GM12875 (cell line): ENCODE data around the gene ZNF579.
A peak's percentile ranks its signal among the peaks of the same experiment; 100 is the strongest.

ENCODE experiments used
- H3K4me3 ChIP-seq: one replicate; pipeline ENCODE4 v1.5.1; 2011; ENCODE audit warnings: low read depth, low read length, control low read depth
- TF ChIP-seq, protein P1 (sequence below): IDR thresholded peaks from 2 replicates; pipeline ENCODE4 v1.5.1; 2011; ENCODE audit warnings: low read depth, mild to moderate bottlenecking, control low read depth, inconsistent platforms, low read length, moderate library complexity, borderline replicate concordance; ENCODE audit not compliant: insufficient read depth

ZNF579 gene

GRCh38 chr19:55603115-55603514, 22.5 kb upstream of the ZNF579 start:
- H3K4me3 ChIP-seq = no peak overlapping the region
- TF ChIP-seq, protein P1, sequence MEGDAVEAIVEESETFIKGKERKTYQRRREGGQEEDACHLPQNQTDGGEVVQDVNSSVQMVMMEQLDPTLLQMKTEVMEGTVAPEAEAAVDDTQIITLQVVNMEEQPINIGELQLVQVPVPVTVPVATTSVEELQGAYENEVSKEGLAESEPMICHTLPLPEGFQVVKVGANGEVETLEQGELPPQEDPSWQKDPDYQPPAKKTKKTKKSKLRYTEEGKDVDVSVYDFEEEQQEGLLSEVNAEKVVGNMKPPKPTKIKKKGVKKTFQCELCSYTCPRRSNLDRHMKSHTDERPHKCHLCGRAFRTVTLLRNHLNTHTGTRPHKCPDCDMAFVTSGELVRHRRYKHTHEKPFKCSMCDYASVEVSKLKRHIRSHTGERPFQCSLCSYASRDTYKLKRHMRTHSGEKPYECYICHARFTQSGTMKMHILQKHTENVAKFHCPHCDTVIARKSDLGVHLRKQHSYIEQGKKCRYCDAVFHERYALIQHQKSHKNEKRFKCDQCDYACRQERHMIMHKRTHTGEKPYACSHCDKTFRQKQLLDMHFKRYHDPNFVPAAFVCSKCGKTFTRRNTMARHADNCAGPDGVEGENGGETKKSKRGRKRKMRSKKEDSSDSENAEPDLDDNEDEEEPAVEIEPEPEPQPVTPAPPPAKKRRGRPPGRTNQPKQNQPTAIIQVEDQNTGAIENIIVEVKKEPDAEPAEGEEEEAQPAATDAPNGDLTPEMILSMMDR = no peak

DNA sequence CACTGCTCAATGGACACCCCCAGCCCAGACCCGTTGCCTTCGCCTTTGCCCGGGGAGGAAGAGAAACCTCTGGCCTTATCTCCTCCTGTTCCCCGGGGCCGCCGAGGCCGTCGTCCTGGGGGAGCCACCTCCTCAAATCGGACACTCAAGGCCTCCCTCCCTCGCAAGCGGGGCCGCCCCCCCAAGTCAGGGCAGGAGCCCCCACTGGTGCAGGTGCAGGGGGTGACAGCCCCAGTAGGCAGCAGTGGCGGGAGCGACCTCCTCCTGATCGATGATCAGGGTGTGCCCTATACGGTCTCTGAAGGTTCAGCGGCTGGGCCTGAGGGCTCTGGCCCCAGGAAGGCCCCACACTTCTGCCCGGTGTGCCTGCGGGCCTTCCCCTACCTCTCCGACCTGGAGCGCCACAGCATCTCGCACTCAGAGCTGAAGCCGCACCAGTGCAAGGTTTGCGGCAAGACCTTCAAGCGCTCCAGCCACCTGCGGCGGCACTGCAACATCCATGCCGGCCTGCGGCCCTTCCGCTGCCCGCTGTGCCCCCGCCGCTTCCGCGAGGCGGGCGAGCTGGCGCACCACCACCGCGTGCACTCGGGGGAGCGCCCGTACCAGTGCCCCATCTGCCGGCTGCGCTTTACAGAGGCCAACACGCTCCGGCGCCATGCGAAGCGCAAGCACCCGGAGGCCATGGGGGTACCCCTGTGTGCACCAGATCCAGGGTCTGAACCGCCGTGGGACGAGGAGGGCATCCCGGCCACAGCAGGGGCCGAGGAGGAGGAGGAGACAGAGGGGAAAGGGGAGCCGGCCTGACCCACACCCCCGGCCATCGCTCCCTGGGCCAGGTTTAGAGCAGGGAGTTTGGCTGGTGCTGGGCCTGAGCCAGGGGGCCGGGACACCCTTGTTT, 21.7 kb upstream of the ZNF579 start:
- TF ChIP-seq, protein P1 = no peak
- H3K4me3 ChIP-seq = no peak overlapping the region

DNA sequence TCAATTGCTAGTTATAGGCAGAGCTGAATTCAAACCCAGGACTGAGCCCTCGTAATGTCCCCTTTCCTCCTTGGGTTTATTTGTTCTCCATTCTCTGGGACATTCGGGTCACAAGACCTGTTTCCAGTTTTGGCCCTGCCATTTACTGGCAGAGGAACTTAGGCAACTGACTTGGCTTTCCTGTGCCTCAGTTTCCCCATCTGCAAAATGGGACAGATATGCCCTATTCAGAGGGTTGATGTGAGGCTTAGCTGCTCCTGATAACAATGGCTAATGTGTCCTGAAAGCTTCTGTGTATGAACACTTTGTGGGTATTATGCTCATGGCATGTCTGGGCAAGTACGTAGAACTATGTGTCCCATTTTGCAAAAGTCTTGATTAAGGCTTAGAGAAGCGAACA, 20.4 kb upstream of the ZNF579 start:
- TF ChIP-seq, protein P1 = no peak
- H3K4me3 ChIP-seq = peak overlapping the region; percentile 95

GRCh38 chr19:55600662-55601028, 20.0 kb upstream of the ZNF579 start:
- peak overlapping the region; percentile 95 for H3K4me3 ChIP-seq
- TF ChIP-seq, protein P1 = no peak

DNA sequence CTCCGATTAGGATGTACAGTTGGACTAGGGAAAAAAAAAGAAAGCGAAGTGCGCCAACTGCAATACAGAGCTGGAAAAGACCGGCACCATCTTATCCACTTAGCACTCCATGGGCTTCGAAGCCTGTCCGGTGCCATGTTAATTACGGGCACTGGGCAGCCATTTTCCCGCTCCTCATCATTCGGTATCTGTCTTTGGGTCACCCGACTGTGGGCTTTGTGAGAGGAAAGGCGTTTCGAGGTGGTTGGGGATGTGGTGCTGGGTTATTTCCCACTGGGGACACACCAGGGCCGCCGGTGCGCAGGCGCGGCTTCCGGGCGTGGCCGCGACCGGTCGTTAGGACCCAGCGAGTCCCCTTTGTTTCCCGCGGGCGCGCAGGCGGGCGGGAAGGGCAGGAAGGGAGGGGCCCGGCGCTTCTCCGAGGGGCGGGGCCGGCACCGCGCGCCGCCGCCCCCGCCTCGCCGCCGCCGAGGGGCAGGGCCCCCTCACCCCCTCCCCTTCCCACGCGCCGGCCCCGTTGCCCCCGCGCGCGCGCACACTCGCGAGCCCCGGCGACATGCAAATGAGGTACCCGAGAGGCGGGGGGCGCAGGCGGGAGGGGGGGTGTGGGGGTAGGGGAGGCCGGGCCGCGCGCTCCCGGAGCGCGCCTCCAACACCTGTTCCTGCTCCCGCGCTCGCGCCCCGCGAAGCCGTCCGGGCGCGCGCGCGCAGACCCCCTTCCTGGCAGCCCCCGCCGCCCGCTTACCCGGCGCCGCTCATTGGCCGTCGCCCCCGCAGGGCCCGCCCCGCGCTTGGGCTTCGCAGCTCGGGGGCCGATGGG, 19.4 kb upstream of the ZNF579 start, which contains the start of gene ZNF524:
ZNF524 (plus strand) TSS at position 447 of the 820 bp plus-strand sequence. CDS start 1,825 bp downstream, outside the sequence.
- H3K4me3 ChIP-seq = peak within 1 kb of the TSS; percentile 95

GRCh38 chr19:55599468-55599841, 18.8 kb upstream of the ZNF579 start, which contains the start of gene FIZ1:
Gene FIZ1 (minus strand): TSS chr19:55599517. CDS start chr19:55597865, 1,652 bp downstream.
- peak within 1 kb of the TSS; percentile 95 for H3K4me3 ChIP-seq
- TF ChIP-seq, protein P1 = no peak

More for the DNA sequence above, 19.4 kb upstream of the ZNF579 start, which contains the start of gene ZNF524:
- TF ChIP-seq, protein P1 = no peak
